GM21526 (cell line): ENCODE results near the gene SHROOM2.
A peak's percentile ranks its signal among the peaks of the same experiment; 100 is the strongest.

Source experiments
- ATAC-seq: cut with Tn5 transposase; IDR thresholded peaks from one replicate; pipeline ENCODE4 v1.9.1; 2021; ENCODE audit warnings: moderate library complexity; ENCODE audit not compliant: unreplicated experiment, low FRiP score

The SHROOM2 gene

GRCh38 chrX:9862525-9862924 lies 76.3 kb downstream of the SHROOM2 start:
- no peak for ATAC-seq

GRCh38 chrX:9862953-9863352 lies 76.7 kb downstream of the SHROOM2 start:
- ATAC-seq = no peak

- ATAC-seq = no peak
Observed at GRCh38 chrX:9864011-9864410, 77.8 kb downstream of the SHROOM2 start.

- ATAC-seq = no peak
Observed at GRCh38 chrX:9865804-9866472, 79.7 kb downstream of the SHROOM2 start.

GRCh38 chrX:9866633-9867032 lies 80.4 kb downstream of the SHROOM2 start:
- ATAC-seq = no peak

GRCh38 chrX:9867226-9867625 lies 81.0 kb downstream of the SHROOM2 start:
- ATAC-seq = no peak

- ATAC-seq = no peak
Observed at GRCh38 chrX:9867753-9868152, 81.5 kb downstream of the SHROOM2 start.

GRCh38 chrX:9871701-9872268 lies 85.6 kb downstream of the SHROOM2 start:
- ATAC-seq = no peak

- ATAC-seq = no peak
Observed at GRCh38 chrX:9873360-9873759, 87.1 kb downstream of the SHROOM2 start.

GRCh38 chrX:9873952-9874351 lies 87.7 kb downstream of the SHROOM2 start:
- peak; percentile 94 for ATAC-seq

GRCh38 chrX:9874483-9874882 lies 88.3 kb downstream of the SHROOM2 start:
- ATAC-seq = no peak

GRCh38 chrX:9875801-9876200 lies 89.6 kb downstream of the SHROOM2 start:
- ATAC-seq = no peak

- no peak for ATAC-seq
Observed at GRCh38 chrX:9876201-9876600, 90.0 kb downstream of the SHROOM2 start.

GRCh38 chrX:9878146-9878820 lies 92.1 kb downstream of the SHROOM2 start:
- no peak for ATAC-seq

GRCh38 chrX:9880237-9880636 lies 94.0 kb downstream of the SHROOM2 start:
- no peak for ATAC-seq

- ATAC-seq = no peak
Observed at GRCh38 chrX:9880870-9881269, 94.6 kb downstream of the SHROOM2 start.

- no peak for ATAC-seq
Observed at GRCh38 chrX:9882669-9883446, 96.6 kb downstream of the SHROOM2 start.

GRCh38 chrX:9884031-9884779 lies 98.0 kb downstream of the SHROOM2 start:
- no peak for ATAC-seq

GRCh38 chrX:9885150-9885549 lies 98.9 kb downstream of the SHROOM2 start:
- peak; percentile 90 for ATAC-seq

GRCh38 chrX:9887659-9888297 lies 101.5 kb downstream of the SHROOM2 start:
- ATAC-seq = no peak
